Type B pancreatic cell (in vitro differentiated cells): Measurements from ENCODE around the gene TPI1. TPM values are rescaled to one million over a fixed set of nuclear protein-coding genes. Genes with fewer than 3 reads are reported as not detected.
A peak's percentile ranks its signal among the peaks of the same experiment; 100 is the strongest.
"Not testable (repeated sequence)": the region's sequence is repeated elsewhere in the genome, so short reads cannot be mapped to it uniquely, and the experiment has no call there.

Experiments
- DNase-seq: peaks from one replicate; pipeline ENCODE4 v3.0.0; 2021; ENCODE audit warnings: mixed read lengths; ENCODE audit not compliant: unreplicated experiment; ENCODE audit errors: extremely low spot score
- H3K27ac Mint-ChIP-seq: 2 replicates; pipeline ENCODE4 v1.8.0; 2021; ENCODE audit warnings: mild to moderate bottlenecking, mixed read lengths
- H3K27me3 Mint-ChIP-seq: 2 replicates; pipeline ENCODE4 v1.8.0; 2021; ENCODE audit warnings: mixed read lengths
- H3K36me3 Mint-ChIP-seq: 2 replicates; pipeline ENCODE4 v1.8.0; 2021; ENCODE audit warnings: mixed read lengths
- H3K4me1 Mint-ChIP-seq: one replicate; pipeline ENCODE4 v1.8.0; 2021; ENCODE audit warnings: mixed read lengths; ENCODE audit not compliant: unreplicated experiment
- H3K4me3 Mint-ChIP-seq: 2 replicates; pipeline ENCODE4 v1.8.0; 2021; ENCODE audit warnings: mild to moderate bottlenecking, mixed read lengths
- H3K9me3 Mint-ChIP-seq: 2 replicates; pipeline ENCODE4 v1.8.0; 2021; ENCODE audit warnings: mixed read lengths
- total RNA-seq: library from RNA; stranded (reverse); gene quantifications from 2 replicates; pipeline ENCODE4 v1.2.1, GENCODE V29; 2021; ENCODE audit warnings: low replicate concordance
- TF ChIP-seq, protein P1 (sequence below): fragments of 200-600 bp; sonication (generic); conservative IDR thresholded peaks from 2 replicates; pipeline ENCODE4 v1.5.0; 2021; ENCODE audit warnings: antibody characterized with exemption, mild to moderate bottlenecking

Gene TPI1
- total RNA-seq, 1 donor from 2014 or later: 565 TPM

DNA sequence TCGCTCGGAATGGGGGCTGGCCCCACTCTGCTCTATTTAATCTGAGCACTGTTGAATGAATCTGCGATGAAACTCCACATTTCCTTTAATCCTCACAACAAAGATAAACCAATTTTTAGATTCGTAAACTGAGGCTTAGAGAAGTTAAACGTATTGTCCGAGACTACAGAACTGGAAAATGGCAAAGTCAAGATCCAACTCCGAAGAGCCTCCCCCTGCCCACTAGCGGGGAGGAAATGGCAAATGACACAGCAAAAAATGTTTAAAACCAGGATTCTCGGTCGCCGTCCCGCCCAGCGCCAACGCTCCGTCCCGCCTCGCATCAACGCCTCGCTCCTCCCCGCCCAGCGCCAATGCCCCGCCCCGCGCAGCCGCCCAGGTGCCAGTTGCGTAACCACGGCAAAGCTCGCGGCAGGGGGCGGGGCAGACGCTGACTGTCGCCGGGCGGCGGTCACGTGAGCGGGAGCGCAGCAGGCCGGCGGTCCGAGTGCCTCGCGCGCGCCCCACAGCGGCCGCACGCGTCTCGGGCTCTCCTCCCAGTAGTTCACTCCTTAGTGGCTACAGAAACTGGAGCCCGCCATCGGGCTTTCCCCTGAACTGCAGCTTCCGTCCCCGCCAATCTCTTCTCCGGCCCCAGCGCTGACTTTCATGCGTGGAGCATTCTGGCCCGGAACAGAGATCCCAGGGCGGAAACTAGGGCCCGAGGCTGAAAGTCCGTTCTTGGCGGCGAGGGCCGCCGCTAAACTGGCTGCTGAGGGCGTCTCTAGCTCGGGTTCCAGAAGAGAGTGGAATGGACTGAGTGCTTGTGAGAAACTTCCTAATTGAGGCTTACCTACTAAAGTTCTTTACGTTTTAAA is 23.7 kb downstream of the TPI1 start:
- TF ChIP-seq, protein P1, sequence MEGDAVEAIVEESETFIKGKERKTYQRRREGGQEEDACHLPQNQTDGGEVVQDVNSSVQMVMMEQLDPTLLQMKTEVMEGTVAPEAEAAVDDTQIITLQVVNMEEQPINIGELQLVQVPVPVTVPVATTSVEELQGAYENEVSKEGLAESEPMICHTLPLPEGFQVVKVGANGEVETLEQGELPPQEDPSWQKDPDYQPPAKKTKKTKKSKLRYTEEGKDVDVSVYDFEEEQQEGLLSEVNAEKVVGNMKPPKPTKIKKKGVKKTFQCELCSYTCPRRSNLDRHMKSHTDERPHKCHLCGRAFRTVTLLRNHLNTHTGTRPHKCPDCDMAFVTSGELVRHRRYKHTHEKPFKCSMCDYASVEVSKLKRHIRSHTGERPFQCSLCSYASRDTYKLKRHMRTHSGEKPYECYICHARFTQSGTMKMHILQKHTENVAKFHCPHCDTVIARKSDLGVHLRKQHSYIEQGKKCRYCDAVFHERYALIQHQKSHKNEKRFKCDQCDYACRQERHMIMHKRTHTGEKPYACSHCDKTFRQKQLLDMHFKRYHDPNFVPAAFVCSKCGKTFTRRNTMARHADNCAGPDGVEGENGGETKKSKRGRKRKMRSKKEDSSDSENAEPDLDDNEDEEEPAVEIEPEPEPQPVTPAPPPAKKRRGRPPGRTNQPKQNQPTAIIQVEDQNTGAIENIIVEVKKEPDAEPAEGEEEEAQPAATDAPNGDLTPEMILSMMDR: peak; percentile 94
- H3K9me3 Mint-ChIP-seq: no peaks in the 10 kb centered on the region
- peaks cover 8% of the 10 kb centered on the region for H3K4me1 Mint-ChIP-seq
- H3K4me3 Mint-ChIP-seq: peak overlapping the region; percentile 85
- no peaks in the 10 kb centered on the region for H3K36me3 Mint-ChIP-seq
- H3K27me3 Mint-ChIP-seq: no peaks in the 10 kb centered on the region
- H3K27ac Mint-ChIP-seq: peak overlapping the region; percentile 96
- DNase-seq: peak; percentile 100

- no peaks in the 10 kb centered on the region for H3K27me3 Mint-ChIP-seq
- TF ChIP-seq, protein P1: no peak
- H3K4me3 Mint-ChIP-seq: peak overlapping the region; percentile 85
- H3K9me3 Mint-ChIP-seq: no peaks in the 10 kb centered on the region
- H3K4me1 Mint-ChIP-seq: peaks cover 8% of the 10 kb centered on the region
- no peaks in the 10 kb centered on the region for H3K36me3 Mint-ChIP-seq
- no peak for DNase-seq
- H3K27ac Mint-ChIP-seq: peak overlapping the region; percentile 96
These were observed 24.3 kb downstream of the TPI1 start for GRCh38 chr12:6891646-6892001.

DNA sequence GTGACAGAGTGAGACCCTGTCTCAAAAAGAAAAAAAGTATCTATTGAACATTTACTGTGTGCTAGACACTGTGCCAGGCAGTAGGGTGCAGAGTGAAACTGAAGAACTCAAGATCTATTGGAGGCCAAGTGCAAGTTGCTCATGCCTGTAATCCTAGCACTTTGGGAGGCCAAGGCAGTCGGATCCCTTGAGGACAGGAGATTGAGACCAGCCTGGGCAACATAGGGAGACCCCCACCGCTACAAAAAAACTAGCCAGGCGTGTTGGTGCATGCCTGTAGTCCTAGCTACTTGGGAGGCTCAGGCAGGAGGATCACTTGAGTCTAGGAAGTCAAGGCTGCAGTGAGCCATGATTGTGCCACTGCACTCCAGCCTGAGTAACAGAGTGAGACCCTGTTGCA is 25.4 kb downstream of the TPI1 start:
- not testable (repeated sequence) for H3K9me3 Mint-ChIP-seq, DNase-seq, H3K27me3 Mint-ChIP-seq, H3K4me1 Mint-ChIP-seq, H3K36me3 Mint-ChIP-seq
- Mint-ChIP-seq H3K27ac (peak overlapping the region; percentile 14), H3K4me3 (peak overlapping the region; percentile 61)

DNA sequence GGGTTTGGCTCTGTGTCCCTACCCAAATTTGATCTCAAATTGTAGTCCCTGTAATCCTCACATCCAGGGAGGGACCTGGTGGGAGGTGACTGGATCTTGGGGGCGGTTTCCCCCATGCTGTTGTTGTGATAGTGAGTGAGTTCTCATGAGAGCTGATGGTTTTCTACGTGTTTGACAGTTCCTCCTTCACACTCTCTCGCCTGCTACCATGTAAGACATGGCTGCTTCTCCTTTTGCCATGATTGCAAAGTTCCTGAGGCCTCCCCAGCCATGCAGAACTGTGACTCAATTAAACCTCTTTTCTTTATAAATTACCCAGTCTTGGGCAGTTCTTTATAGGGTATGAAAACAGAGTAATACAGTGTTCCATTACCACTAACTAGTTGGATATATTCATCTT is 27.0 kb downstream of the TPI1 start:
- H3K27ac Mint-ChIP-seq: no peak overlapping the region

DNA sequence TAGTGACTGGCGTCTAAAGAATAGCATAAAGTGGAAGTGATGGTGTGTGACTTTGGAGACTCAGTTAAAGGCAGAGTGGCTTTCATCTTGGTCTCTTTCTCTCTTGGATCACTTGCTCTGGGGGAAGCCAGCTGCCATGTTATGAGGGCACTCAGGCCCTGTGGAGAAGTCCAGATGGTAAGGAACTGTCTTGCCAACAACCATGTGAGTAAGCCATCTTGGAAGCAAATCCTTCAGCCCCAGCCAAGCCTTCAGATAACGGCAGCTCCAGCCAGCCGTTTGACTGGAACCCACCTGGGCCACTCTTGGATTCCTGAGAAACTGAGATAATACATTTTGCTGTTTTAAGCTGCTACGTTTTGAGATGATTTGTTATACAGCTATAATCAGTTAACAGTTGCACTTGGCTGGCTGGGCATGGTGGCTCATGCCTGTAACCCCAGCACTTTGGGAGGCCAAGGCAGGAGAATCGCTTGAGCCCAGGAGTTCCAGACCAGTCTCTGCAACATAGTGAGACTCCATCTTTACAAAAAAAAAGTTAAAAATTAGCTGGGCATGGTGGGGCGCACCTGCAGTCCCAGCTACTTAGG is 29.6 kb downstream of the TPI1 start:
- no peak for DNase-seq
- no peaks in the 10 kb centered on the region for H3K4me1 Mint-ChIP-seq
- H3K27ac Mint-ChIP-seq: peak overlapping the region; percentile 51
- TF ChIP-seq, protein P1: no peak
- no peaks in the 10 kb centered on the region for H3K27me3 Mint-ChIP-seq
- no peak overlapping the region for H3K4me3 Mint-ChIP-seq
- peaks cover 4% of the 10 kb centered on the region for H3K36me3 Mint-ChIP-seq
- no peaks in the 10 kb centered on the region for H3K9me3 Mint-ChIP-seq

More for the DNA sequence above, 27.0 kb downstream of the TPI1 start:
- Mint-ChIP-seq H3K36me3 (peaks cover under 1% of the 10 kb centered on the region), H3K4me1 (peaks cover 4% of the 10 kb centered on the region), H3K27me3 (no peaks in the 10 kb centered on the region), H3K4me3 (no peak overlapping the region), H3K9me3 (no peaks in the 10 kb centered on the region)
- no peak for DNase-seq
- TF ChIP-seq, protein P1: no peak

GRCh38 chr12:6899427-6899826 is 32.1 kb downstream of the TPI1 start:
- TF ChIP-seq, protein P1: no peak
- DNase-seq: no peak
- H3K27ac Mint-ChIP-seq: no peak overlapping the region
- H3K9me3 Mint-ChIP-seq: no peaks in the 10 kb centered on the region
- peaks cover 10% of the 10 kb centered on the region for H3K36me3 Mint-ChIP-seq
- no peaks in the 10 kb centered on the region for H3K4me1 Mint-ChIP-seq
- H3K4me3 Mint-ChIP-seq: no peak overlapping the region
- H3K27me3 Mint-ChIP-seq: no peaks in the 10 kb centered on the region
